Measurements from ENCODE around the gene NHSL1.

- TF ChIP-seq CTCF (IDR thresholded peaks at IDR 0.05; ENCODE audit: insufficient read depth, low read depth, low read length): no peak
- no peak for TF ChIP-seq EZH2 (IDR thresholded peaks at IDR 0.05; ENCODE audit: insufficient read depth, low read length)
These were observed 89.1 kb downstream of the NHSL1 start for GRCh38 chr6:138410048-138410735.

Data from astrocyte (in vitro differentiated cells and primary cell).